Kidney epithelial cell (primary cell): ENCODE results near the gene FUBP1. TPM values are rescaled to one million over a fixed set of nuclear protein-coding genes. Genes with fewer than 3 reads are reported as not detected.

Experiments used
- DNase-seq: peaks from one replicate; pipeline ENCODE4 v3.0.0-alpha.2; 2010; ENCODE audit warnings: low read depth
- H3K27me3 ChIP-seq: 2 replicates; pipeline ENCODE4 v1.6.0; 2011; ENCODE audit warnings: low read length; ENCODE audit not compliant: control insufficient read depth, insufficient read depth
- H3K36me3 ChIP-seq: 2 replicates; pipeline ENCODE4 v1.5.1; 2011; ENCODE audit warnings: low read length; ENCODE audit not compliant: control insufficient read depth, insufficient read depth
- H3K4me3 ChIP-seq: 2 replicates; pipeline ENCODE4 v1.5.1; 2011; ENCODE audit warnings: low read depth, mild to moderate bottlenecking, control low read depth, low read length
- total RNA-seq: library from RNA; depleted of rRNA; stranded (reverse); fragments of >200 nt; gene quantifications from 2 replicates; pipeline ENCODE4 v1.2.3, GENCODE V29; 2015
- TF ChIP-seq, protein P1 (sequence below): IDR thresholded peaks from 2 replicates; pipeline ENCODE4 v1.5.1; 2011; ENCODE audit warnings: mild to moderate bottlenecking, moderate library complexity, low read length, control low read depth, inconsistent platforms; ENCODE audit not compliant: insufficient read depth, poor library complexity, severe bottlenecking

The FUBP1 gene
- total RNA-seq, 1 donor from 2014 or later = 102 TPM

DNA sequence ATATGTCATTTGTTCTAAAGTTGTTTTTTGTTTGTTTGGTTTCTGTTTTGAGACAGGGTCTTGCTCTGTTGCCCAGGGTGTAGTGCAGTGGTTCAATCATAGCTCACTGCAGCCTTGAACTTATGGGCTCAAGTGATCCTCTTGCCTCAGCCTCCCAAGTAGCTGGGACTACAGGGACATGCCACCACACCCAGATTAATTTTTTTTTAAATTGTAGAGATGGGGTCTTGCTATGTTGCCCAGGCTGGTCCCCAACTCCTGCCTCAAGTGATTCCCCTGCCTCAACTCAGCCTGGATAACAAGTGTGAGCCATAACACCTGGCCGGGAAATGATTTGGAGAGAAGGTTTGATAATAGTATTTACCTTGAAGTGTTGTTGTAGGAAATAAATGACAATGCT is 72.2 kb downstream of the FUBP1 start:
- TF ChIP-seq, protein P1, sequence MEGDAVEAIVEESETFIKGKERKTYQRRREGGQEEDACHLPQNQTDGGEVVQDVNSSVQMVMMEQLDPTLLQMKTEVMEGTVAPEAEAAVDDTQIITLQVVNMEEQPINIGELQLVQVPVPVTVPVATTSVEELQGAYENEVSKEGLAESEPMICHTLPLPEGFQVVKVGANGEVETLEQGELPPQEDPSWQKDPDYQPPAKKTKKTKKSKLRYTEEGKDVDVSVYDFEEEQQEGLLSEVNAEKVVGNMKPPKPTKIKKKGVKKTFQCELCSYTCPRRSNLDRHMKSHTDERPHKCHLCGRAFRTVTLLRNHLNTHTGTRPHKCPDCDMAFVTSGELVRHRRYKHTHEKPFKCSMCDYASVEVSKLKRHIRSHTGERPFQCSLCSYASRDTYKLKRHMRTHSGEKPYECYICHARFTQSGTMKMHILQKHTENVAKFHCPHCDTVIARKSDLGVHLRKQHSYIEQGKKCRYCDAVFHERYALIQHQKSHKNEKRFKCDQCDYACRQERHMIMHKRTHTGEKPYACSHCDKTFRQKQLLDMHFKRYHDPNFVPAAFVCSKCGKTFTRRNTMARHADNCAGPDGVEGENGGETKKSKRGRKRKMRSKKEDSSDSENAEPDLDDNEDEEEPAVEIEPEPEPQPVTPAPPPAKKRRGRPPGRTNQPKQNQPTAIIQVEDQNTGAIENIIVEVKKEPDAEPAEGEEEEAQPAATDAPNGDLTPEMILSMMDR = no peak
- Histone ChIP-seq H3K36me3 (no peaks in the 10 kb centered on the region), H3K4me3 (no peak overlapping the region), H3K27me3 (no peaks in the 10 kb centered on the region)
- DNase-seq = no peak

DNA sequence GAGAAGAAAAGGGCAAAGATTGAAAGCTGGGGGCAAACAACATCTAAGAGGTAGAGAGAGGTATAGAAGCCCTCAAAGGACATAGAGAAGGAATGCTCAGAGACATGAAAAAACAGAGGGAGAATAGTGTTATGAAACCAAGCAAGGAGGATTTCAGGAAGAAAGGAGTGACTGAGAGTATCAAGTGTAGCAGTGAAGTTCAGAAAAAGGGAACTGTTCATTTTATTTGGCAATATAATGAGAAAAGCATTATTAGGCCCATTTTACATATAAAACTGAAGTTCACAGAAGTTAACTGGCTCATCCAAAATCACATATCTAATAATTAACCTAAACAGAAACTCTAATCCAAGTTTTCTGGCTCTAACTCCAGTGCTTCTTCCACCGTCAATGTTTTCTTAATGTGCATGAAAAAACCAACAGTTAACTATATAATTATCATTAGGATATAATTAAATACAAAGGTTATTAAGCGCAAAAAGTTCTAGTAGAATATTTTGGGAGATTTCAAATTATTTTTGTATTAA is 72.8 kb downstream of the FUBP1 start:
- DNase-seq = no peak
- Histone ChIP-seq H3K36me3 (no peaks in the 10 kb centered on the region), H3K27me3 (no peaks in the 10 kb centered on the region), H3K4me3 (no peak overlapping the region)
- TF ChIP-seq, protein P1 = no peak

DNA sequence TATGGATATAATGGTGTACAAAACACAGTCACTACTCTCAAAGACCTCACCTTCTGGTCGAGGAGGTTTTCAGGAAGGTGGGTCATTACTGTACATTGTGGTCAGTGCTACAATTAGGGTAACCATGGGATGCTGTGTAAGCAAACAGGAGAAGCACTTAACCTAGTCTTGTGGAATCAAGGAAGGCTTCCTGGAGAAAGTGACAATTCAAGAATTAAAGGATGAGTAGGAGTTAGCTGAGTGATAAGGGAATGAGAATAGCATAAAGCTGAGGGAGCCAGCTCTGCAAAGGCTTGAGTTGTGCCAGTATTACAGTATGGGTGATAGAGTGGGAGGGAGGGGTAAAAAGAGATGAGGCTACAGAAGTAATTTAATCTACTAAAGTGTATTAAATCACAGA is 73.3 kb downstream of the FUBP1 start:
- Histone ChIP-seq H3K36me3 (no peaks in the 10 kb centered on the region), H3K27me3 (no peaks in the 10 kb centered on the region), H3K4me3 (no peak overlapping the region)
- TF ChIP-seq, protein P1 = no peak
- no peak for DNase-seq

DNA sequence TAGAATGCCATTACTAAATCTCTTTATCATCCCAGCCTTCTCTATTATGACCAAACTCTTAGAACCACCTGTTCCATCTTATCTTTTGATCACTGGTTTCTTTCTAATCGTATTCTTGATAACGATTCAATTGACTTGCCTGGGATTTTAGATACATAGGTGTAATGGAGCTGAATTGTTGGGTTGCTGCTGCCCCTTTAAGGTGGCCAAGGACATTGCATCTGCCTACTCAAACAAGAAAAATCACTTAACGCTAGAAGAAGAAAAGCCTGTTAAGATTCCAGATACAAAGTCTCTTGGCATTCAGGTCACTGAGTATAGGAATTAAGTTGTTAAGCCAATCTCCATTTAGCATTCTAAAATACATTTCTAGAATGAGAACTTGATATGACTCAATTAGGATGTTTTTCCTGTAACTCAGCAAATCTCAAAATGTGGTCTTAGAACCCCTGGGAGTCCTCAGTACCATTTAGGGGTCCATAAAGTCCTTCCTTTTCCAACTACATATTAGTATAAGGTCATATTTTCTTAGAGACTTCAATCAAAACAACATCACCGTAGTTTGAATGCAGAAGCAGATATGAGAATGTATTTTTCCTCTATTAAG is 78.1 kb downstream of the FUBP1 start:
- DNase-seq = no peak
- H3K27me3 ChIP-seq = no peaks in the 10 kb centered on the region
- H3K4me3 ChIP-seq = no peak overlapping the region
- H3K36me3 ChIP-seq = no peaks in the 10 kb centered on the region
- TF ChIP-seq, protein P1 = peak; percentile 79

DNA sequence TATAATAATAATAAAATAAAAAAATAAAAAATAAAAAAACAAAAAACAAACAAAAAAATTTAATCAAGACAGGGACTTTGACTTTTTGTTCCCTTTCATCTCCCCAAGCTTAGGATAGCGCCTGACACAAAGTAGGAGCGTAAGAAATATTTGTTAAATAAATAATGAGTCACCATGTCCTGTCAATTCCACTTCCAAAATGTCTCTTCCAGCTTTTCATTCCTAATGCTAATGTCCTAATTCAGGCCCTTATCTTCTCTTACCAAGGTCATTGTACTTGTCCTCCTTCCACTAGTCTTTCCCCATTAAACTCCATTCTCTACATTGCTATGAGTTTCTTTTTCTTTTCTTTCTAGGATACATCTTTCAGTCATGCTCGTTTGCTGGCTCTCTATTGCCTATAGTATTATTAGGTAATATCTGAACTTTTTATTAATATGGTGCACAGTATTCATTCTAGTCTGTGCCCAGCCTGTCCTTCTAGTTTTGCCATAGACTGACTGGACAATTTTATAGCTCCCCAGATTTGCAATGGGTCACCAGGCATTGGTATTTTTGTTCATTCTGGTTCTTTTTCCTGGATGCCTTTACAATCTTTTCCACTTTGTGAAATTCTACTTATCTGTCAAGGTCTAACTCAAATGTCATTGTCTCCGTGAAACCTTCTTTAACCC is 79.1 kb downstream of the FUBP1 start:
- Histone ChIP-seq H3K4me3 (no peak overlapping the region), H3K27me3 (no peaks in the 10 kb centered on the region), H3K36me3 (no peaks in the 10 kb centered on the region)
- TF ChIP-seq, protein P1 = no peak
- no peak for DNase-seq

Other genes starting within 250 kb of the FUBP1 start
- 47.0 and 47.6 TPM in 2 replicates for gene USP33, start 219.2 kb downstream of the FUBP1 start, total RNA-seq
- 11.4 and 14.5 TPM in 2 replicates for gene MIGA1, start 199.4 kb downstream of the FUBP1 start, total RNA-seq
- gene NEXN, start 90.4 kb downstream of the FUBP1 start, total RNA-seq = 4.6 and 6.6 TPM in 2 replicates
- gene DNAJB4, start 25.9 kb upstream of the FUBP1 start, total RNA-seq = 7.3 and 8.1 TPM in 2 replicates
- gene GIPC2, start 66.9 kb upstream of the FUBP1 start, total RNA-seq = 1.5 and 1.6 TPM in 2 replicates